OCI-LY7 (cell line): ENCODE measurements around the gene RPL22.

Source experiments
- EZH2phosphoT487 ChIP-seq: fragments of 200-600 bp; sonication (generic); IDR thresholded peaks from 2 replicates; pipeline ENCODE4 v1.6.1; 2018; ENCODE audit warnings: low read depth, borderline replicate concordance, mild to moderate bottlenecking, mixed run types, antibody characterized with exemption, low read length, moderate library complexity, mixed read lengths
- TF ChIP-seq, protein P1 (sequence below): fragments of 200-600 bp; sonication (generic); conservative IDR thresholded peaks from 2 replicates; pipeline ENCODE4 v1.5.1; 2014; ENCODE audit warnings: mild to moderate bottlenecking, antibody characterized with exemption, low read length, moderate library complexity, mixed read lengths

DNA sequence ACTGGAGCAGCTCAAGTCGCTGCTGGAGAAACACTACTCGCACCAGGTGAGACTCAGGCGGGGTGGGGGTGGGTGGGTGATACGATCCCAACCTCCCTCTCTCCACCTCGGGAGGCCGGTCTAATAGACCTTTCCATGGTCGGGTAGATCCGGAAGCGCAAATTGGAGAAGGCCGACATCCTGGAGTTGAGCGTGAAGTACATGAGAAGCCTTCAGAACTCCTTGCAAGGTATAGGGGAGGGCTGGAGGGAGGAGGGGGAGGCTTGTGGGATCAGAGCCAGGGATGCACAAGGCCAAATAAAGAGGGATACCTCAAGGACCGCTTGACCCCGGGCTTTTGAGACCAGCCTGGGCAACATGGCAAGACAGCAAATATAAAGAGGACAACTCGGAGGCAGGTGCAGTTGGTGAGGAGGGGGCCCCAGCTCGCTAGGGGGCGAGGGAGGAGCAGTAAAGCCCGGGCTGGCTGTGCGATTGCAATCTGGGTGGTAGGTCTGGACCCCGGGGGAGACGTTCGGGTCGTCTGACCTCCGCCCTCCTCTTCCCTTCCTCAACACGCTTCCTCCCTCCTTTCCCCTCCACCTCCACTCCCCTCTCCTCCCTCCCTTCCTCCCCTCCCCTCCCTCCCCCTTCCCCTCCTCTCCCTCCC lies 45.1 kb upstream of the RPL22 start:
- TF ChIP-seq, protein P1, sequence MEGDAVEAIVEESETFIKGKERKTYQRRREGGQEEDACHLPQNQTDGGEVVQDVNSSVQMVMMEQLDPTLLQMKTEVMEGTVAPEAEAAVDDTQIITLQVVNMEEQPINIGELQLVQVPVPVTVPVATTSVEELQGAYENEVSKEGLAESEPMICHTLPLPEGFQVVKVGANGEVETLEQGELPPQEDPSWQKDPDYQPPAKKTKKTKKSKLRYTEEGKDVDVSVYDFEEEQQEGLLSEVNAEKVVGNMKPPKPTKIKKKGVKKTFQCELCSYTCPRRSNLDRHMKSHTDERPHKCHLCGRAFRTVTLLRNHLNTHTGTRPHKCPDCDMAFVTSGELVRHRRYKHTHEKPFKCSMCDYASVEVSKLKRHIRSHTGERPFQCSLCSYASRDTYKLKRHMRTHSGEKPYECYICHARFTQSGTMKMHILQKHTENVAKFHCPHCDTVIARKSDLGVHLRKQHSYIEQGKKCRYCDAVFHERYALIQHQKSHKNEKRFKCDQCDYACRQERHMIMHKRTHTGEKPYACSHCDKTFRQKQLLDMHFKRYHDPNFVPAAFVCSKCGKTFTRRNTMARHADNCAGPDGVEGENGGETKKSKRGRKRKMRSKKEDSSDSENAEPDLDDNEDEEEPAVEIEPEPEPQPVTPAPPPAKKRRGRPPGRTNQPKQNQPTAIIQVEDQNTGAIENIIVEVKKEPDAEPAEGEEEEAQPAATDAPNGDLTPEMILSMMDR: no peak
- no peak for TF ChIP-seq EZH2phosphoT487
